GM21528 (cell line): Measurements from ENCODE around the gene ENHO.

Source experiments
- ATAC-seq: cut with Tn5 transposase; IDR thresholded peaks from one replicate; pipeline ENCODE4 v1.9.1; 2021; ENCODE audit warnings: mild to moderate bottlenecking, moderate library complexity; ENCODE audit not compliant: unreplicated experiment, low FRiP score

Gene ENHO

DNA sequence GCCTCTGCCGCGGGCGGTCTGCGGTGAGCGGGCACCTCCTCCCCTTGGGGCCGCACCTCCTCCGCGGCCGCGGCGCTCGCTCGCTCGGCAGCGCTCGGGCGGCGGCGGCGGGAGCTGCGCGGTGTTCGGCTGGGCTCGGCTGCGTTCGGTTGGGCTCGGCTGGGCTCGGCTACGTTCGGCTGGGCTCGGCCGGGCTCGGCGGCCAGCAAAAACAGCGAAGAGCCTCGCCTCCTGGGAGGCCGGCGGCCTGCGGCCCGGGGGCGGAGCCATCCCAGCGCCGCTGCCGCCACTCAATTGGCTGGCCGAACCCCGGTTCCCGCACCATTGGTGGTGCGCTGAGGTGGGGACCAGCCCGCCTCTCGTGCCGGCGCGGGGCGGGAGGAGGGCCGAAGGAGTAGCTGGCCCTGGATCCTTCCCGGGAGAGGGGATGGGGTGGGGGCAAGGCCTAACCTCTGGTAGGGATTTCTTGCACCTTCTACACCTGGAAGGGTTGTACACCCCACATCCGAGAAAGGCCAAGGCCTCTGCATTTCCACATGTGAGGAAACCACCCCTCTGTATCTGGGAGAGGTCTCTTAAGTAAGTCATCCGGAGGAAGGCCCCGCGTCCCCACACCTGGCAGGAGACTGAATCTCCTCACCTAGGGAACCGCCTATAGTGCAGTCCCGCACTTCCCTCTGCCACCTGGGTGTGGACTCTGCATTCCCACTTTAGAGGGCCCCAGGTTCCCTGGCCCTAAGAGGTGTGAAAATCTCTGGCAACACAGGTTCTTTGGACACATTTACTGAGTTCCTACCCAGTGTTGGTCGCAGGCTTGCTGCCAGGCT, at the start of gene ENHO:
ENHO (minus strand) TSS at position 20 of the 827 bp plus-strand sequence. CDS start 1,295 bp downstream, outside the sequence.
- peak; percentile 77 for ATAC-seq

DNA sequence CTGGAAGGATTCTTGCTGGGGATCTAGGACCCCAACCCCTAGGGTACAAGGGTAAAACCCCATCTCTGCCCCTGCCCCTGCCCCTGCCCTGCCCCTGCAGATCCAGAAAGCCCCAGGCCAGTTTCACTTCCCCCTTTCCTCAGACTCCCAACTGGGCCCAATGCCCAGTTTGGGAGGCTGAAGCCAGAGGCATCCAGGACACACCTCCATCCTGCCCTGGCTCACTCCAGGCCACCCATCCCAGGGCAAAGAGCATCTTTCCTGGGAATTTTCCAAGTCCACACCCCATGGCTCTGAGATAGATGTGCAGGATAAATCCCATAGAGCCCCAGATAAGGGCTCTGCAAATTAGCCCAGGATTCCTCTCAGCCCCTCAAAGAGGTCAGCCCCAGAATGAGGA, 49.3 kb upstream of the ENHO start:
- no peak for ATAC-seq

DNA sequence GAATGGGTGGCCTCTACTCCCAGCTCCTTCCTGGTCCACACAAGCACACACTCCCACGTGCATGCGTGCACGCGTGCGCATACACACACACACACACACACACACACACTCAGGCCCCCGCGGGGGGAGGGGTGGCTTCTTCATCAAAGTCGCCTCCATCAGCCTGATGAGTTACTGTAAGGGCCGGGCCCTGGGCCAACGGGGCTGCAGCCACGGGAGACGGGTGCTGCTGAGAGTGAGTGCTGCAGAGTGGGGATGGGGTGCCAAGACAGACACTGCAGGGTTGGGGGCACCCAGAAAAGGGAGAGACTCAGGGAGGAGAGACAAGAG, 48.7 kb upstream of the ENHO start:
- no peak for ATAC-seq

DNA sequence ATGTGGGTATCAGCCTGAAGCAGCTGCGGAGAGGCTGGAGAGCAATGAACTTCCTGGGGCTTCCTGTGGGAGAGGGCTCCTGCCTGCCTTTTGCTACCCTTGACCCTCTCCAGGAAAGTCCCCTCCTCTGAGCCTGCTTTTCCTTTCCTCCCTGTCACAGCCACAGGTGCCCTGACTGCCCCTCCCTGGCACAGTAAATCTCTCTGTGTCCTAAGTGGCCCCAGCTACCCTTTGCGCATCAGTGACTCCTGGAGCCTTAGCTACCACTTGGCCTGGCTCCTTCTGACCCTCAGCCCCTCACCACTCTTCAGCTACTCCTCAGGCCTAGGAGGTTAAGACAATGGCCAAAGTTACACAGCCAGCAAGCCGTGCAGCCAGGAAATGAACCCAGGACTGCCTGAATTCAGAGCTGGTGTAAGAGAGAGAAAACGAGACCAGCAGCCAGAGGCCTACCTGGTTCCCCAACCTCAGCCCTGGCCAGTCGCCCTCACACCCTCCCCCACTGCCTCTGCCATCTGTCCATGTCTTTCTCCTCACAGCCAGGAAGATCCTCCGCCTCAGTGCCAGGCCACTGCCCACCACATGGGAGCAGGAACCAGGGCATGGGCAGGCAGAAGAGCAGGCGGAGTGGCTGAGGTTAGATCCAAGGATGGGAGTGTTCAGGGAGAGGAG, 48.2 kb upstream of the ENHO start:
- ATAC-seq, result no peak

DNA sequence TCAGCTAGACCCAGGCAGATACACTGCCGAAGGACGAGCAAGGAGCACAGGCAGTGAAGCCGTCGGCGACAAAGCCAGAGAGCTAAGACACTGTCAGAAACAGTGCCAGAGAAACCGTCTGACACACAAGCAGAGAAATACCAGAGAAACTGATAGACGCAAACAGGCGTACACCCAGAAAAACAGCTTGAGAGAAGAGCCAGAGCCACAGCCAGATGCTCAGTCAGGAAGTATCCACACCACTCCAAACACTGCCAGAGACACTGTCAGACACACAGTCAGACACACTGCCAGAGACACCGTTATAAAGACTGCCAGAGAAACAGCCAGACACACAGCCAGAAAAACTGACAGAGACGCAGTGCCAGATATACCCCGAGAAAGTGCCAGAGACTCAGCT, 47.6 kb upstream of the ENHO start:
- no peak for ATAC-seq

DNA sequence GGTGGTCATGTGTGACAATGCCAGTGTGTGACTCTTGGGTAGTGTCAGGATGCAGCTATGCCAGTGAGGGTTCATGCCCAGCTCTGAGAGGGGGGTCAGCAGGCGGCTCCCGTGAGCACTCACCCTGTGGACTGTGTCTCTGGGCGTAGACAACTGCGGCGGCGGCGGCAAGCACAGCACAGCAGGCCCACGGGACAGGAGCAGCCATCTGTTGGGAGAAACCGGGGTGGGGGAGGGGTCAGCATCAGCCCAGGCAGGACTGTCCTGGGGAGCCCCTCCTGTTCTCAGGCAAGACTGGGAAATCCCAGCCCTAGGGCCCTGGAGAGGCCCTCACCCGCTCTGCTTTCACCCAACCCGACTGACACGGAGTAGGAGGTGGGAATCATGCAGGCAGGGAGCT, 46.0 kb upstream of the ENHO start:
- ATAC-seq, result no peak

DNA sequence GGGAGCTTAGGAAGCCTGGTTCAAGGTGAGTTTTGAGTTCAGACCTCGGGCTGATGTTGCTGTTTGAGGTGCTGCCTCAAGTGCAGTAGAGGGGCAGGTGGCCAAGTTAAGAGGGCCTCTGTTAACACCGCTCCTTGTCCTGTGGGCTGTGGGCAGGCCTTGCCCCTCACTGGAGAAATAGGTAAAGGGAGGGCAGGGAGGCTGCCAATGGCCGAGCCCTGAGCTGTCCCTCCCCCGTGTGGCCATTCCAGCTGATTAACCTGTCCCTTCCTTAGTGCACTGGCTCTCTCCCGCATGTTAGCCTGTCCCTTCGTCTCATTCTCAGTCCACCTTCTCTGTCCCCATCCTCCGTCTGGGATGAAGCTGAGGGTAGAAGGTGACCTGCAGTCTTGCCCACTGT, 45.3 kb upstream of the ENHO start:
- no peak for ATAC-seq

DNA sequence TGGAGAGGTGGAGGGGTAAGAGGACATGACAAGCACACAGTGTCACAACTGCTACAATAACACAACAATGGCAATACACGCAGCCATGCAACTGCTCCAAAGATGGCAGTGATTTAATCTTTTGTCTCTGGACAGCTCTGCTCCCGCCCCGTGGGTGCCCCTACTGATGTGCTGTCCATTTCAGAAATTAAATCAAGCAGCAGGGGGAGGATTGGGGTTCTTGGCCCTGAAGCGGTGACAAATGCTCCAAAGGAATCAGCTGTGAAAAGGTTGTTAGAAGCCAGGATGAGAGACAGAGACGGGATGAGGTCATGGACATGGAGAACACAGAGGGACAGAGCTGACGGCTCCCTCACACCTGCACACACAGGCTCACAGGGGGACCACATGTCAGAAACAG, 44.2 kb upstream of the ENHO start:
- ATAC-seq, result no peak

DNA sequence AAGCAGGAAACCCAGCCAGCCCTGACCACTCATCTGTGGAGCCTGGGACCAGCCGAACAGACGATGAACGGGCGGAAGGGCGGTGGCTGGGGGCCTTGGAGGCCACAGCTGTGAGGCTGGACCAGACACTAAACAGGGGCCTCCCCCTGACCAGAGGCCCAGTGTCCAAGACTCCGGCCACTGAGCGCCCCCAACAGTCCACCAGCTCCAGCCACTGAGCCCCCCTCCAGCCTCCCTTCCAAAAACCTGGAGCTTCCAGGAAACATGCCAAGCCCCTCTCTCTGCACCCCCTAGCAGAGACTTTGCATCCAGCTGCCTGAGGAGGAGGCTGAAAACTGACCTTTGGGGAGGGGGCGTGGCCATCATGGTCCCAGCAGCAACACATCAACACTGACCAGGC, 43.5 kb upstream of the ENHO start:
- ATAC-seq, result no peak

DNA sequence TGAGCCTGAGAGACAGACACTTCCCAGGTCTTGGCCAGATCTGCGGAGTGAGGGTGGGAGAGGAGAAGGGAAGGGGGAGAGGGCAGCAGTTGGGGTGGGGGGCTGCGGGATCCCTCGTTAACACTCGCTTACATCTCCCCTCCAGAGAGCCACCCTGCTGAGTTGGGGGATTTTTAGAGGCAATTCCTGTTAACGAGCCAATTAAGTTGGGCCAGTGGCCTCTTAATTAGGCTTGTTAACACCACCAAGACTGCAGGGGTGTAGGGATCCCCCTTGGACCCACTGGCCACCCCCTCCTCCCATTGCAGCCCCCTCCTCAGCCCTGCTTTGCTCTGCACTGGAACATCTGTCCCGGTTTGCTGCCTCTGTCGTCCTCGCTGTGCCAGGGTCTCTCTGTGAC, 43.1 kb upstream of the ENHO start:
- no peak for ATAC-seq

DNA sequence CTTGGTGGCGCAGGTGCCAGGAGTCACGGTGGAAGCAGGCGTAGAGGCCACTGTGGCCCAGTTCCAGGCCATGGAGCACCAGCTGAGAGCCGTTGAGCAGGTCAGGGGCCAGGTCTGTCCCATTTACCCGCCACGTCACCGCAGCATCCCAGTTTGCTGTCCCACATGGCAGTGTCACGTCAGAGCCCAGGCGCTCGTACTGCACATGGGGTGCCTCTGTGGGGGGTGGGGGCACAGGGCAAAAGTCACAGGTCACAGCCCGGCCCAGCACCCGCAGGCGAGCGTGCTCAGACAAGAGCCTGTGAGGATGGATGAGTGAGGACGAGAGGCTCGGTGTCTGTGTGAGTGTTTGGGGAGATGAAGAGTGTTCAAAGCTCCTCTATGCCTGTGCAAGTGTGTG, 41.8 kb upstream of the ENHO start:
- ATAC-seq, result no peak

DNA sequence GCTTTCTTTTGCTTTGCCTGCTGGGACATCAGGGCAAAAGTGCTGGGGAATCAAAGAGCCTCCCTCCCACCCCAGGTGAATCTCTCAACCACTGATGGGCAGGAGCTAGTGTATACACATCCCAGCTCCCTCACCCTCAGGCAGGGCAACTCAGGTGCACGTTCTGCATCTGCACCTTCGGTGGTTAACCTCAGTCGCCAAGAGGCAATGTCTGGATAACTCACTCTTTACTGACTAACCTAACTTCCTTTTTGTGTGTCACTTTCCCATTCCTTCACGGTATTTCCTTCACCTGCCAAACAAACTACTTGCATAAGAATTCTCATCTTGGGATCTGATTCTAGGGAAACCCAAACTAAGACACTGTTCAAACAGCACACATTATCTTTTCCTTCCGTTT, 40.5 kb upstream of the ENHO start:
- no peak for ATAC-seq

DNA sequence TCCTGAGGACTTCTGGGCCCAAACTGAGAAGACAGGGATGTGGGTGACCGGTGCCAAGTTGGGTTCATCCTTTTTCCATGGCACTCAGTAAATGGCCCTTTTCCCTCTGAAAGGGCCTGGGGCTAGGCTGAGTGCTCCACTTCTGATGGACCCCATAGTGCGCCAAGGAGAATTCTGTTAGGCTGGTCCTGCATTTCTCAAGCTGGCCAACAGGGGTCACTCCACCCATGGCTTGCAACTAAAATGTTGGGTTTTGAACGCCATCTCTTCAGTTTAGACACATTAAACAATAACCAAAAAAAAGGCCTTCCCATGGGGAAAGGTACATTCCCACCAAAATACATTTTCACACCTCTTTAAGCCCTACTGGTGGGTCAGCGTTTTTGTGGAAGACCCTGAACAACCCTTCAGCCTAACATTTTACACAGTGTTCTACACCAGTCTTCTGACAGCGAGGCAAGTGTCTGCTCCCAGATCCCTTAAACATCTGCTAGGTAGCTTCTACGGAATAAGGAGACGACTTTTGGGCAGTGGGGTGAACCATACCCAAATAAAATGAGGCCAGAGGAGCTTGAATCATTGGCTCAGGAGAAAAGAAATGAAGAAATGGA, 39.5 kb upstream of the ENHO start:
- no peak for ATAC-seq

DNA sequence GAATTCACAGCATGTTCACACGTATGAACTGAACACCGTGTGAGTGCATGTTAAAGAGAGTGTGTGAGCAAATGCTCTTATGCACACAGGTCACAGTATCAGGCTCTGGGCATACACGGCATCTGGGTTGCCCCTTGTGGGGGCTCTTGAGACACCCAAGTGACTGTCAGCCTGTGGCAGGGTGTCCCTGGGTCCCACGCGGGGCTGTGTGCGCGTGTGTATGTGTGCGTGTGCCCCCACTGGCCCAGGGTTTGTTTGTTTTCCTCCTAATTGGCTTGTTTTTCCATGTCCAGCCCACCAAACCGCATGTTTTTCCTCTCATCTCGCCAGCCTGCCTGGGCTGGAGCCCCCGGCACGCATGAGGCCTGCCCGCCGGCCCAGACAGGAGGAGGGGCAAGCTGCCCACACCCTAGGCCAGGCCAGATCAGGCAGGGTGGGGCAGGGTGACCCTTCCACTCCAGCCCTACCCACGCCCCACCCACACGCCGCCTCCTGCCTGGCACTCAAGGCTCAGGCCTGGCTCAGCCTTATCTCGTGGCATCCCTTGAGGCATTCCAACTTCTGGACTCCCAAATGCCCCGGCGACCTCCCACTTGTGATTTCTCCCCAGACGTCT, 37.9 kb upstream of the ENHO start:
- no peak for ATAC-seq

DNA sequence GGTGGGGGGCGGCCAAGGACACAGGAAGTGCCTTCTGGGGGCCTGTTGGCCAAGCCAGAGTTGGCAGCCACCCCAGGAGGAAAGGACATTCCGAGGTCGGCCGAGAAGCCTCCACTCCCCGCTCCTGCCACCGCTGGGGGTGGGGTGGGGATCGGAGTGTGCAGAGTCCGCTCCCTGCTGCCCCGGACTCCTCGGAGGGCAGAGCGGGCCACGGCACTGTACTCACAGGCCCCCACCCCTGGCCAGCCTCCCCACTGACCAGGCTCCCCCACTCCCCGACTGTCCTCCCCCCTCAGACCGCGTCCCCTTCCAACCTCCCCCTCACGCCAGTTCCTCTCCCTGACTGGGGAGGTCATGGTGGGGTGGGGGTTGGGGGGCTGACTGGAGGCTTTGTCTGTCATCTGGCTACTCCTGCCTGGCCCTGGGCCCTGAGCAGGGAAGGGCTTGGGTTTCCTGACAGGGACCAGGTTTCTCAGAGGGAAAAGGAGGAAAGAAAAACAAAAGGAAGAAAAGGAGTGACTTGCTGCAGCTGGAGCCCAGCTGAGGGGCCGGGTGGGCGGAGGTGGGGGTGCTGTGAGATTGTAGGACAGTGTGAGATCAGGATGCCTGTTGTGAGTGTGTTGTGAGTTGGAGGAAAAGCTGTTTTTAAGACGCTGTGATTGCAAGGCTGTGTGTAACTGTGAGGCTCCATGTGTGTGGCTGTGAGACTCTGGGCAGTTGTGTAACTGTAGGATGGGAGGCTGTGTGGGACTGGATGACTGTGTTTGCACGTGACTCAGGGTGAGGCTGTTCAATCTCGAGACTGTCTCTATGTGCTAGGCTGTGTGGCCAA, 37.0 kb upstream of the ENHO start:
- no peak for ATAC-seq

DNA sequence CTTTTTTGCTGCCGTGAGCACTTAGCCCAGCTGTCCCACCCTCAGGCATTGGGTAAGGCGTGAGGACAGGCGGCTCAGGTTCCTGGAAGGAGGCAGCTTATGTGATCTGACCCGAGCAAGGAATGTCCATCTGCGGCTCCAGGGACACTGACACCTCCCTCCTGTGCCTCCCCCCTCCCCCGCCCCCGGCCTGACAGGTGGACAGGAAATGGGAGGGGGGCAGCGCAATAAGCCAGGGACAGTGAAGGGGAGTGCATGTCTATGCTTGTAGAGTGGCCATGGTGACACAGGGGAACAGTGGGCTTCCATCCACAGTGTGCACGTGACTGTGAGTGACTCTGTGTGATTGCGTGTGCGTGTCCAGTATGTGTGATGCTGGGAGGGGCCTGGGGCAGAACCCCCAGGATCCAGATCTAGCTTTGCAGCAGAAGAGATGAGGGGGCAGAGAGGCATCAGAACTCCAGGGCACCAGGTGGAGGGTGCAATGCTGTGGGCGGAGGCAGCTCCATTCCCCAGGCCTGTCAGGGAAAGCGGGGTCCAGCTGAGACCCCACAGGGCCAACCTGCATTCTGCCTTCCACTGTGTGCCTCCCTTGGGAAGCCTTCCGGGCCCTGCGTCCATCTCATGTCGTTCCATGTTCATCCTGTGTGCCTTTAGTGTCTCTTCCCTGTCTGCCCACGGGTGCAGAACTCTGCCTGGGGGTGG, 36.3 kb upstream of the ENHO start:
- ATAC-seq, result no peak

DNA sequence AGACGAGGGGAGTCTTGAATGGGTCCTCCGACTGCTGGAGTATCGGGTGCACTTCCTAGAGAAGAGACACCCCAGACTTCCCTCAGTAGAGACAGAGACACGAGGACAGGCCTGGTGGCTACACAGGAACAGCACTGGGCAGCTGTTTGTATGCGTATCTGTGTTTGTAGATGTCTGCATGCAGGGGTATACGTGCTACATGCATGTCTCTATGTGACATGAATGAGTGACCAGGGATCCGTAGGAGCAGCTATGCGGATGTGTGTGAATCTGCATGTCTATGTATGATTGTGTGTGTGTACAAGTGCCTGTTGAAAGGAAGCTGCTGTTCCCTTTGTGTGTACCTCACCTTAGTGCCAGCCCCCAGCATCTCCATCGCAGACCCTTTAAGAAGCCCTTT, 35.6 kb upstream of the ENHO start:
- no peak for ATAC-seq

DNA sequence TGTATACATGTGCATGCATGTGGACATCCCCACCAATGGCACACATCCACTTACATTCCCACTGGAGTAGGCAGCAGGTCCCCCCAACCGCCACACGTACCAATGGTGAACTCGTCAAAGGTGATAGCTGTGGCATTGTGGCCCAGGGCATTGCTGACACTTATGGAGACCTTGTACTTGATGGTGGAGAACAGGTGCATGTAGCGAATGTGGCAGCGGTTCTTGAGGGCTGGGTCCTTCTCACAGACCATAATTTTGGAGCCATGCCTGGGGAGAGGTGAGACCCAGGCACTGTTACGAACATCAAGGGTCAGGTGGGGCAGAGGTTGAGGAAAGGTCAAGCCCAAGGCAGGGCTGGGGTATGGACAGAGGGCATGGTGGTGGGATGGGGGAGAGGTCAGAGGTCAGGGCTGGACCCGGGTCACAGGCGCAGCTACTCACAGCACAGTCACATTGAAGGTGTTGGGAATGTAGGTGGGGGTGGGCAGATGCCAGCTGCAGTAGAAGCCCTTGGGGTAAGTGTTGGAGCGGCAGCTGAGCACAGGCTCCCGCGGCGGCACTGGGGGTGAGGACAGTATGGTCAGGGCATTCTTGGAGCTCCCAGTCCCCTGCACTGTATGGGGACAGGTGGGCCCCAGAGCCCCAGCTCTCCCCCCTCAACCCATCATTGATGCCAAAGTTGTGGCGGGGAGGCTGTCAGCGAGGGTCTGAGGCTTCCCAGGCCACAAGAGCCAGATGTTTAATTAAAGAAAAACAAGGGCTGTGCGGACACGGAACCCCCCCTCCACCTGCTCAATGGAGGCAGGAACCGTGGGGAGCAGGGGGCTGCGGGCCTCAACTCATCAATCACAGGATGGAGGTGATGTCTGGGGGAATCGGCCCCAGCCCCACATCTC, 34.9 kb upstream of the ENHO start:
- no peak for ATAC-seq

DNA sequence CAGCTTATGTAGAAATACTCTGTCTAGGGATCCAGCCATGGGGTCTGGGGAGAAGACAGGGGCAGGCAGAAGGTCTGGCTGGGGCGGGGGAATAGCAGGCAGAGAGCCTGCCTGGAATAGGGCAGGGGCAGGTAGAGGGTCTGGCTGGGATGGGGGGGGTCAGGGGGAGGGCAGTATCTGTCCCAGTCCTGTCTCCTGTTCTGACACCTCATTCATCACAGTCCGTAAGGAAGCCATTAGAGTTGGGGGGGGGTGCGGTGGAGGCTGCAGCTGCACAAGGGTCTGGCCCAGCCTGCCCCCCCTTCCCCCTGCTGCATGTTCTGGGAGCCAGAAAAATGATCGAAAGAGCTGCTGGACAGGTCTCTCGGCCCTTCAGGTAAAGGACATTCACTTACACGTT, 34.2 kb upstream of the ENHO start:
- ATAC-seq, result no peak
